Measurements from ENCODE around the gene ABHD14A.
A peak's percentile ranks its signal among the peaks of the same experiment; 100 is the strongest.
"Not testable (repeated sequence)": the region's sequence is repeated elsewhere in the genome, so short reads cannot be mapped to it uniquely, and the experiment has no call there.

Gene ABHD14A

DNA sequence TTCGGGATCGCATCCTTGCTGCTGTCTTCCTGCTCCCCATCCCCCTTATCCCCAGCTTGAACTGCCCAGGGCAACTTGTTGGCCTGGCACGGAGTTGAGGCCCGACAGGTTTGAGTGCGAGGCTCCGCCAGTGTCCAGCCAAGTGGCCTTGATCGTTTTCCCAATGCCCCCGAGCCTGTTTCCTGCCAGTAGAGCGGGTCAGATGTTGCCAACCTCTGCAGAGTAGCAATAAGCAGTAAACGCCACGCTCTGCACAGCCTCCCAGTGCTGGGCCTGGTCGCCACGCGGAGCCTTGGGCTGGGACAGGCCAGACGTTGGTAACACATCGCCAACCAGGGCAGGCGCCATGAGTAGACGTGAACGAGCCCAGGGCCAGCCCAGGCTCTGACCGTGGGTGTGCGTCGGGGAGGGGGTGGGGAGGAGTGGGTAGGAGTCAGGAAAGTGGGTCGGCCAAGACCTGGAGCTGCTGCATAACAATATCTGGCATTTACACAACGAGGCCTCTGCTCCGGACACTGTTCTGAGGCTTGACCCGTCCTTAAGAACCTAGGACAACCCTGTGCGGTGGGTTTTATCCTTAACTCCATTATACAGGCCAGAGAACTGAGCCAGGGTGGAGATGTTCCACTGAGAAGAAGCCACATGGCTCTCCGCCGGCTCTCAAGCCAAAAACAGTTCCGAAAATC is 444 bp upstream of the ABHD14A start:
- DNase-seq (ENCODE audit: low read depth) = no peak

DNA sequence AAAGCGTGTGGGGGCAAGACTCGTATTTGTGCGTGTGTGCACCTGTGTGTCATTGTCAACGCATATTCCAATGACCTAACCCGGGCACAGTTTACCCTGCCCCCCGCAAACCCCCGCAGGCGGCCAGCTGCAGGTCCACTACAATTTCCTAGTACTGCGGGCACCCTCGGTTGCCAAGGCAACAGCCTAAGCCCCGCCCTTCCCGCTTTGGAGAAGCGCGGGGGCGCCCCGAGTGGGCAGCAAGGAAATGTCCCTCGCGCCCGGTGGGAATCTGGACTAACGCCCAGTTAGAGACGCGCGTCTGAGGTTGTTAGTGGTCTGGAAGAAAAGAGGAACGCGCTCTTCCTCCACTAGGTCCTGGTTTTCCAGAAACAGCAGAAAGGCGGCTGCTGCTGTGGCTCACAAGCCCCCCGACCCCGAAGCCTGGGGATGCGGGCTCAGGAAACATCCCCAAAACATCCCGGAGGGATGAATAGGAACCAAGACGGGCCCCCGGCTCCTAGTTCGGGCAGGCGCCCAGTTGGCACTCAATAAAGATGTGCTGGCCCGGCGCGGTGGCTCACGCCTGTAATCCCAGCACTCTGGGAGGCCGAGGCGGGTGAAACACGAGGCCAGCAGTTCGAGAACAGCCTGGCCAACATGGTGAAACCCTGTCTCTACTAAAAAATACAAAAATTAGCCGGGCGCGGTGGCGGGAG is 1.1 kb downstream of the ABHD14A start:
- no peak for DNase-seq (ENCODE audit: low read depth)

DNA sequence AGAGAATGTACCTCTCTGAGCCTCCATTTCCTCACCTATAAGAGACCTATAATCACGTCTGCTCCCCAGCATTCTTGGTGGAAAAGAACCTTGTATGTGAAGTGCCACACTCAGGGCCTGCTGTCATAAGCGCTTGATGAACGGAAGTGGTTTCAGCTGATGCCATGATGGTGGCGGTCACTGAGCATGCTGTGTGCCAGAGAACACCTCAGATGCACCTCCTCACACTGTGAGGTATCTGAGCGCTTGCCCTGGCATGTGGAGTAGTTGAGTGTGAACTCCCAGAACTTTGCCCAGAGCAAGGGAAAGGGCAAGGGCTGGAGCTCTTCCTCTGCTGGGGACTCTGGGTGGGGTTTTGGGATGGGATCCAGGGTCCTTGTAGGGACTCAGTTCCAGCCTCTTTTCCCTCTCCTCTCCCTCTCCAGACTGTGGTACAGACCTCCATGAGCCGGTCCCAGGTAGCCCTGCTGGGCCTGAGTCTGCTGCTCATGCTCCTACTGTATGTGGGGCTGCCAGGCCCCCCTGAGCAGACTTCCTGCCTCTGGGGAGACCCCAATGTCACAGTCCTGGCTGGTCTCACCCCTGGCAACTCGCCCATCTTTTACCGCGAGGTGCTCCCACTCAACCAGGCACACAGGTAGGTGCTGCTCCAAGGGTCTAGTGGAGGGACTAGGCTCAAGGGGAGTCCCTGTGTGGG is 2.7 kb downstream of the ABHD14A start:
- no peak for DNase-seq (ENCODE audit: low read depth)

DNA sequence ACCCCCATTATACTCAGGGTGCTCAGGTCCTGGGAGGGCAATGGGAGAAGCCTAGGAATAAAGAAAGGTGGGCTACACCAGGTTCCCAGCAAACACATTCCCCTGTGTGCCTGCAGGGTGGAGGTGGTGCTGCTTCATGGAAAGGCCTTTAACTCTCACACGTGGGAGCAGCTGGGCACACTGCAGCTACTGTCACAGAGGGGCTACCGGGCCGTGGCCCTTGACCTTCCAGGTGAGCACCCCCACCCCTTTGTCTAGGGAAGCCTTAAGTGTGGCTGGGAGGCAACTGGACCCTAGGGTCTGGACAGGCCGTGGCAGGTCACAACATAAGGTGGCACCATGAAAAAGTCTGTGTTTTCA is 3.3 kb downstream of the ABHD14A start:
- no peak for DNase-seq (ENCODE audit: low read depth)

DNA sequence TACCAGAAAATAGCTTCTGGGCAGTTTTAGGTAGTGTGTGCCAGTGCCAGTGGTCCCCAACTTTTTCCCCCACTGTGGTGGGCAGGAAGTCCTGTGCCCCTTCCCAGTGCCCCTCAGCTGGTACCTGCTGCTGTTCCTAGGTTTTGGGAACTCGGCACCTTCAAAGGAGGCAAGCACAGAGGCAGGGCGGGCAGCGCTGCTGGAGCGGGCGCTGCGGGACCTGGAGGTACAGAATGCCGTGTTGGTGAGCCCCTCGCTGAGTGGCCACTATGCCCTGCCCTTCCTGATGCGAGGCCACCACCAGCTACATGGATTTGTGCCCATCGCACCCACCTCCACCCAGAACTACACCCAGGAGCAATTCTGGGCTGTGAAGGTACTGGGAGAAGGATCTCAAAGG is 5.4 kb downstream of the ABHD14A start:
- DNase-seq (ENCODE audit: low read depth) = no peak

DNA sequence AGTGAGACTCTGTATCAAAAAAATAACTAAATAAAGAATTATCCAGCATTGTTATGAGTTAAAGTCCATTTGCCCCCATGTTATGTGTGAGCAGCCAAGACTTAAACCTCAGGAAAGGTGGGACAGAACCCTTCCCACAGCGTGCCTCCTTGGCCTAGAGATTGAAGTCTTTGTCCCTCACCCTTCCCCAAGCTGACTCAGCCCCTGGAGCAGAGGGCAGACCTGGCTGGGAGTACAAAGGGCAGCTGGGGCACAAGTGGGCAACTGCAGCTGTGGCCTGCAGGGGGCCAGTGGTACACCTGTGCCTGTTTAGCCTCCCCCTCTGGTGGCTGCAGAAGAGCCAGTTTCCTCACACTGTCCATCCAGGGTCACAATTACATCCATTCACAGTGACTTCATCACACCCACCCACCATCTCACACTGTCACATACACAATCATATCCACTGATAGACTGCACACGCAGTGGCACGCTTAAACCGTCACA is 7.5 kb downstream of the ABHD14A start:
- DNase-seq (ENCODE audit: low read depth) = no peak

DNA sequence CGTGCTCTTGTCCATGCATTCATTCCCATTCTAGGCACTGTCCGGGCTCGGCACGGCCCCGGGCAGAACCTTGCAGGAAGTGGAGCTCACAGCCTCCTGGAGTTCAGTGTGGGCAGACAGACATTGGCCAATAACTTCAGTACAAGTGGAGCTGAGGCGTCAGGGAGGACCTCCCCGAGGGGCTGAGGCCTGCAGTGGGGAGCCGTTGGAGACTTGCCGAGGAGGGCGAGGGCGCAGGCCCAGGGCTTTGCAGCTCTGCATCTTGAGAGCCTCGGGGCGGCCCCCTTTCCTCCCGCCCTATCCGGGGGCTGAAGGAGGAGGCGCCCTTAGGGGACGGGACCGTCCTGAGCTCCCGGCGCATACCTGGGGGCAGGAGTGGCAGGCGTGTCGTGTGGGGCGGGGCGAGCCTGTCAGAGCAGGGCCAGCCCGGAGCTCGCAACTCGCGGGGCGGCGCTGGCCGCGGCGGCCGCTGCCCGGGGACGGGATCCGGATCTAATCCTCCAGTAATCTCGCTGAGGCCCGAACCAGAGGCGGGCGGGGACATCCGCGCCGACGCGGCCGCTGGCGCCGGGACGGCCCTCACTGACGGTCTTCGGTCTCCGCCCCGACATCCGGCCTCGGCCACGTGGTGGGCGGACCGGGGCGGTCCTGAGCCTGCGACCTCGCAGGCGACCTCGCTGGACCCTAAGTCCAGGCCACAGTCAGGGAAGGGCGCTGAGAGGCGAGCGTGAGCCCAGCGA is 8.1 kb downstream of the ABHD14A start, which contains the start of gene ACY1:
TSS of gene ACY1 (plus strand) at position 698 of the 740 bp plus-strand sequence. CDS start 530 bp downstream, outside the sequence.
- DNase-seq (ENCODE audit: low read depth) = peak; percentile 68

DNA sequence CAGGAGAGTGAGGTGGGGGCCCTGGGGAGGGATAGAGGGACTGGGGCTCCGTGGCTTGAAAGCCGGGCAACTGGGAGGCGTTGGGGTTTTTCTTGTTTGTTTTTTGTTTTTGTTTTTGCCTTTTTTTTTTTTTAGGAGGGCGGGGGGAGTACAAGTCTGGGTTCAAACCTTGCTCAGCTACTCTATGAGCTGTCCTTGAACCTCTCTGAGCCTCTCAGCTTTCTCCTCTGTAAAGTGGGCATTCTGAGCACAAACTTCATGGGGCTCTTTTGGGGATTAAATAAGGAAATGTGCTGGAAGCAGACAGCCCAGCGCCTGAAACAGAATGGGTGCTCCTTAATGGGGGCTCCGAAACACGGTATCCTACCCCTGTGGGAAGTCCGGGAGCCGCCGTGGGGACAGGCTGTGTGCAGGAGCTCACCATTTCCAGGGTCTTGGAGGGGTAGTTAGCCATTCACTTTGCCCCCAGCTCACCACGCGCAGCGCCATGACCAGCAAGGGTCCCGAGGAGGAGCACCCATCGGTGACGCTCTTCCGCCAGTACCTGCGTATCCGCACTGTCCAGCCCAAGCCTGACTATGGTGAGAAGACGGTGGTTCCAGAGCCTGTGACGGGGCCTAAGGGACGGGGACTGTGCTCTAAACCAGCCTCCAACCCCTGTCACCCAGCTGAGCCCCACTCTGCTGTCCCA is 8.9 kb downstream of the ABHD14A start:
- no peak for DNase-seq (ENCODE audit: low read depth)

DNA sequence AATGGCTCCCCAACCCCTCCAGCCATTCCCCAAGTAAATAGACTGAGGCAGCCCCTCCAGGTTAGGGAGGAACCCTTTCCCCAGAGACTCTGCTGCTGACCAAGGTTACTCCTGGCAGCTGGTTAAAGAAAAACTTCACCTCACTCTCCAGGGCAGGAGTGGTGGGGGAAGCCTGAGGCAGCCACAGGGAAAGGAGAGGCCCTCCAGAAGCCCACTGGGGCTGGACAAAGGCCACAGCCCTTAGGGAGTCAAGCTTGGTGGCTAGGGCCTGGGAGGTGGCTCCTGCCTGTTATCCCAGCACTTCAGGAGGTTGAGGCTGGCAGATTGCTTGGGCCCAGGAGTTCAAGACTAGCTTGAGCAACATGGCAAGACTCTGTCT is 9.4 kb downstream of the ABHD14A start:
- no peak for DNase-seq (ENCODE audit: low read depth)

DNA sequence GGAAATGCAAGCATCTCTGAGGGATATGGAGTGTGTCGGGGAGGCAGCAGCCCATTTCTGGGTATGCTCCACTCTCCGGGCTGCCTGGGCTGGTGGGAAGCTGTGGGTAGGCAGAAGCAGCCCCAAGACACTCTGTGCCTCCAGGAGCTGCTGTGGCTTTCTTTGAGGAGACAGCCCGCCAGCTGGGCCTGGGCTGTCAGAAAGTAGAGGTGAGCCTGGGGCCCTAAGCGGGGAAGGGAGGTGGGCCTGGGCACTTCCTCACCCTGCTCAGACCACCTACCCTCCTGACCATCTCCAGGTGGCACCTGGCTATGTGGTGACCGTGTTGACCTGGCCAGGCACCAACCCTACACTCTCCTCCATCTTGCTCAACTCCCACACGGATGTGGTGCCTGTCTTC is 10.2 kb downstream of the ABHD14A start:
- no peak for DNase-seq (ENCODE audit: low read depth)

DNA sequence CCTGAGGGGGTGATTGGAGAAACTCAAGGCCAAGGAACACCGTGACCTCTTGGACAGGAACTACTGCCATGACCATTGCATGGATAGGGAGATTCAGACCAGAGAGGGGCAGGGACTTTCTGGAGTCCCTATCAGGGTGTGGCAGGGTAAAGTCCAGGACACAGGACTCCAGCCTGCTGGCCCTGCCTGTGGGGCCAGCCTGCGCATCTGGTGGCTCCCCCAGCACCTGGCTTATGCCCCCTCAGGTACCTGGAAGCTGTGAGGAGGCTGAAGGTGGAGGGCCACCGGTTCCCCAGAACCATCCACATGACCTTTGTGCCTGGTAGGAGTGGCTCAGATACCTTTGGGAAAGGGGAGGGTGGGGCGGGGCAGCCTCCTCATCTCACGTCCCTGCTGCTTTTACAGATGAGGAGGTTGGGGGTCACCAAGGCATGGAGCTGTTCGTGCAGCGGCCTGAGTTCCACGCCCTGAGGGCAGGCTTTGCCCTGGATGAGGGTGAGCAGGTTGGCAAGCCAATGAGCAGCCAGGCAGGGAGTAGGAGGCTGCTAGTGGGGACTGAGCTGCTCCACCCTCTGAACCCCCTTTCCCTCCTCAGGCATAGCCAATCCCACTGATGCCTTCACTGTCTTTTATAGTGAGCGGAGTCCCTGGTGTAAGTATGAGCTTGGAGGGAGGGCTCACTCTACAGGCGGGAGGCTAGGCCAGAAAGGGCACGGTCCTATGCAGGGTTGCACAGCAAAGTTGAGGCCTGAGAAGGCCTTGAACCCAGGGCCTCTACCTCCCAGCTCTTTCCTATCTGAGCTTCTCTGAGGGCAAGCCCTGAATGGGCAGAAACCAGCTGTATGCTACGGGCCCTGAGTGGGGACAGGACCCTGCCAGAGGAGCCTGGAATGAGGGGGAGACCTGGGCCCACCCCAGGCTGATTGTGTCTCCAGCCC is 11.4 kb downstream of the ABHD14A start:
- no peak for DNase-seq (ENCODE audit: low read depth)

DNA sequence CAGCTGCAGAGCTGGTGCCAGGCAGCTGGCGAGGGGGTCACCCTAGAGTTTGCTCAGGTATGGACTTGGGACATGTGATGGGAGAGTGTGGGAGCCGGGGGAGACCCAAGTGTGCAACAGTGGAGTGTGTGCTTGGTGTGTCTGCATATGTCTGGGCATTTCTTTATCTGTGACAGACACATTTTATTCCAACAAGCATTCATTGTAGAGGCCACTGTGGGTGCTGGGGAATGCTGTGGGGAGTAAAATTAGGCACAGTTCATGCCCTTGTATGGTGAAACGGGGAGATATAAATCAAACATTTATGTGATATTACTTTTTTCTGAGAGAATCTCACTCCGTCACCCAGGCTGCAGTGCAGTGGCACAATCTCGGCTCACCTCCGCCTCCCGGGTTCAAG is 12.7 kb downstream of the ABHD14A start:
- DNase-seq (ENCODE audit: low read depth) = no peak

DNA sequence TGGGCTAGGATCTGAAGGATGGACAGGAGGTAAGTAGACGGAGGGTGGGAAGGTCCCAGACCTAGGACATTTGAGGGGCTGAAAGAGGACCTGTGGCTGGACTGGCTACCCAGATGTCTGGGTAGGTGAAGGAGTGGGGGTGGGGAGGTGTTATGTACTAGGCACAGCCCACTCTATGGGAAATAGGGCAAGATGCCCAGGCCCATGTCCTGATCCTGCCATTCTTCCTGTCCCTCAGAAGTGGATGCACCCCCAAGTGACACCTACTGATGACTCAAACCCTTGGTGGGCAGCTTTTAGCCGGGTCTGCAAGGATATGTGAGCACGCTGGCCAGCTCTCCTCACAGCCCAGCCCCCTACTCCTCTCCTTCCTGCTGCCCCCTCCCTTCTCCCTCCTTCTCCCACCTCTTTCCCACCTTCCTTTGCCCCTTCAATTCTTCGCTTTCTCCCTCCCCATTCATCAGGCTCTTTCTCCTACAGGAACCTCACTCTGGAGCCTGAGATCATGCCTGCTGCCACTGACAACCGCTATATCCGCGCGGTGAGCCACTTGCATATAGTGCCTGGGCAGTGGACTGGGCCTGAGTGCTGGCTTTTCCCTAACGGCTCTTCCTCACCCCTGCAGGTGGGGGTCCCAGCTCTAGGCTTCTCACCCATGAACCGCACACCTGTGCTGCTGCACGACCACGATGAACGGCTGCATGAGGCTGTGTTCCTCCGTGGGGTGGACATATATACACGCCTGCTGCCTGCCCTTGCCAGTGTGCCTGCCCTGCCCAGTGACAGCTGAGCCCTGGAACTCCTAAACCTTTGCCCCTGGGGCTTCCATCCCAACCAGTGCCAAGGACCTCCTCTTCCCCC is 13.7 kb downstream of the ABHD14A start:
- no peak for DNase-seq (ENCODE audit: low read depth)

DNA sequence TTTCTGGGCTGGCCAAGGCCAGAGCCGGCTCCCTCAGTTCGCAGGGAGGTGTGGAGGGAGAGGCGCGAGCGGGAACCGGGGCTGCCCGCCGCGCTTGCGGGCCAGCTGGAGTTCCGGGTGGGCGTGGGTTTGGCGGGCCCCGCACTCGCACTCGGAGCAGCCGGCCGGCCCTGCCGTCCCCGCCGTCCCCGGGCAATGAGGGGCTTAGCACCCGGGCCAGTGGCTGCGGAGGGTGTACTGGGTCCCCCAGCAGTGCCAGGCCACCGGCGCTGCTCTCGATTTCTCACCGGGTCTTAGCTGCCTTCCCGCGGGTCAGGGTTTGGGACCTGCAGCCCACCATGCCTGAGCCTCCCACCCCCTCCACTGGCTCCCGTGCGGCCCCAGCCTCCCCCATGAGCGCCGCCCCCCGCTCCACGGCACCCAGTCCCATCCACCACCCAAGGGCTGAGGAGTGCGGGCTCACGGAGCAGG is 15.7 kb downstream of the ABHD14A start:
- DNase-seq (ENCODE audit: low read depth) = not testable (repeated sequence)

DNA sequence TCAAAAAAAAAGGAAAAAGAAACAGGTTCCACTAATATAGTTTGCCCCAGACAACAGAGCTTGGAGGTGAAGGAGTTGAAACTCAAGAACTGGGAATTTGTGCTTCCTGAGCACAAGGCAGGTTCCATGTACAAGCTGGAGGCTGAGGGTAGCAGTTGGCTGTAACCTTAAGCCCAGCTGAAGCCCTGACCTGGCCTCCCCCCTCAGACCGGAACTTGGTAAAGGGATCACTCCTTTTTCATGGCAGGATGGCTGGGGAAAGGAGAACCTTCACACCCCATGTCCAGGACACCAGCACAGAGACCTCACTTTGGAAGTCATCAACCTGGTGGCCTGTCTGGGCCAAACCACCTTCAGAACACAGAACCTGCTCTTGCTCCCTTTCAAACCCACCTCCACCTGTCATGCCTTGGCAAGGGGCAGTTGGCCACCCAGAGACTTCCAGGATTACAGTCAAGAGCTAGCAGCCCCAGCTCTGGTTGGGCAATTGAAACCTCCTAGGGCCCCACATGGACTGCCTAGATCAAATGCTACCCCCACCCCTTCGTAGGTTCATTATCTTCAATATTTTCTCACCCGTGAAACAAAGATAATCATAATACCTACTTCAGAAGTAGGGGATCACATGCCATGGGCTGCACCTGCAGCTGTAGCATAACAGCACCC is 17.3 kb downstream of the ABHD14A start:
- no peak for DNase-seq (ENCODE audit: low read depth)

DNA sequence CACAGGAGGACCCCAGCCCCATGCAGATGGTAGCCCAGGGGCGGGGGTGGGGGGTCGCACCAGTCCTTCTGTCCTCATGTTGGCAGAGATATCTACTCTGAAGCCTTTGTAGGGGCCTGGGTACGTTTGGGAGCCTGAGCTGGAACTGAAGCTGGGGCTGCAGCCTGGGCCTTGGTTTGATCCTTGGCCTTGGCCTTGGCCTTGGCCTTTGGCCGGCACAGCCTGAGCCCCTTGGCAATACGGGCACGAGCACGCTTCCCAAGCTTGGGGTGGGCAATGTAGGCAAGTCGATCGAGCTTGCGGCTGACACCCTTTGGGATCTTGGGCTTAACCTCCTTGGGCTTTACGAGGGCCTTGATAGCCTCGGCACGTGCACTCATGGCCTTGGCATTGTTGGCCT is 18.8 kb downstream of the ABHD14A start:
- DNase-seq (ENCODE audit: low read depth) = not testable (repeated sequence)

DNA sequence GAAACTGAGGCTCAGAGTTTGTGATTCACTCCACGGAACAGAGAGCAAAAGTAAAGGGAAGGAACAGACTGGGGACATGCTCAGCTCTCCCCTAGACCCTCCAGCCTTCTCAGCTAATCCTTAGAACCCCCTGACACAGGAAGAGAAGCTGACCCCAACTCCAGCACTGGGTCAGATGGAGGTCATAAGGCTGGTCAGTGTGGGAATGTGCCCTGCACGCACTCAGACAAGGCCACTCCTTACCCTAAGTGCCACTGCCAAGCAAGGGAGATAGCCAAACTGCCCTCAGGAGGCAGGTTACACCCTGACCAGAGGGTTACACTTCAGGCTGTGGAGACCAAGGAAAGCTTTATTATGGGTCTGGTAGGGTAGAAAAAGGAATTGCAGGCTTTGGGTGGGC is 19.7 kb downstream of the ABHD14A start:
- DNase-seq (ENCODE audit: low read depth) = no peak

DNA sequence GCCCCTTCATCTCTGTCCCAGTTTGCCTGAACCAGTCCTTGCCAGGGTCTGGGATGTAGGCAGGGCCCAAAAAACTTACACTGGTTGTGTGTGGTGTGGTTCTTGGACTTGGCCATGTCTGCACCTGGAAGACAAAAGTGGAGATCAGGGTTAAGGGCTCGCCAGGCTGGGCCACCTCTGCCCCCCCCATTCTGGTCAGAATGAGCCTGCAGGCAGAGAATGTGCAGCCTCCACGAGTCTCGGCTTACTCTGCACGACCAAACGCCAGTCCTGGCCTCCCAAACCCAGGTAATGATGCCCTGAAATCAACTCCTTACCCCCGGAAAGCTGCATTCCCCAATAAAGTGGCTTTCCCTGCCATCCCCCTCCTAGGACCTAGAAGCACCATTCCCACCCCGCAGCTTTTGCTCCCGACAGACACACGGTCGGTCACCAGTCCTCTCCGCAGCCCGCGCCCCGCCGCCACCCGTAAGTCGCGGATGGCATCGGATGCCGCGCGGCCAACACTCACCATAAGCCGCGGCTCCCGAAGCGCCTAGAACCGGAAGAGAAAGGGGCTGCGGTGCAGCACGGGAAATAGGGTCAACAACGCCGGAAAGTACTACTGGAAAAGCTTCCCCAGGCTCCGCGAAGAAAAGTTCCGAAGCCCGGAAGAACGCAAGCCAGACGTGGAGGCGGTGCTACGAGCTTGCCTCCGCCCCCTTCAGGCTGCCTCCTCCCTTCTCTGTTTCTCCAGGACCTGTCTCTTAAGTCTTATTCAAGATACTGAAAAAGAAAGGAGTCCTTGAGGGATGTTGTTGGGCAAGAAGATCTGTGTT is 20.7 kb downstream of the ABHD14A start, which contains the start of gene RPL29:
TSS of gene RPL29 (minus strand) at position 550 of the 818 bp plus-strand sequence. CDS start at position 116, 434 bp downstream.
- DNase-seq (ENCODE audit: low read depth) = peak; percentile 69
